Measurements from ENCODE around the gene NFE2L1.

The NFE2L1 gene

GRCh38 chr17:48107137-48108055, 59.2 kb downstream of the NFE2L1 start, which contains the start of gene SNX11:
Gene SNX11 (plus strand): TSS chr17:48107766. CDS start chr17:48112044, 4,278 bp downstream.
- TF ChIP-seq TAF1 (IDR thresholded peaks at IDR 0.05; ENCODE audit: borderline replicate concordance, low read depth, low read length), result peak; percentile 64; the same call in 1 of the 2 replicates
- TF ChIP-seq POLR2A (IDR thresholded peaks at IDR 0.05; ENCODE audit: low read depth, low read length), result peak; percentile 86
- TF ChIP-seq POLR2AphosphoS5 (IDR thresholded peaks at IDR 0.05; ENCODE audit: low read depth, low read length), result peak; percentile 59
- FAIRE-seq (peak; percentile 88), DNase-seq (ENCODE audit: insufficient read length) (peak; percentile 69)

GRCh38 chr17:48110761-48111160, 62.6 kb downstream of the NFE2L1 start:
- TF ChIP-seq POLR2A (IDR thresholded peaks at IDR 0.05; ENCODE audit: low read depth, low read length), result 0 out of 2 replicates have a peak, but pooled peaks have one; percentile 9
- no peak for TF ChIP-seq TAF1 (IDR thresholded peaks at IDR 0.05; ENCODE audit: borderline replicate concordance, low read depth, low read length)
- DNase-seq (ENCODE audit: insufficient read length) (no peak), FAIRE-seq (peak; percentile 61)
